Activated T-helper 1 cell treated with Interleukin-2 at 50 U/mL for 16 hours (primary cell): Measurements from ENCODE around the gene EXOC6B.

ENCODE experiments used
- DNase-seq: peaks from one replicate; pipeline ENCODE4 v3.0.0-alpha.2; 2020; ENCODE audit warnings: low read depth

The EXOC6B gene

GRCh38 chr2:72350852-72351251 is 475.0 kb downstream of the EXOC6B start:
- no peak for DNase-seq

GRCh38 chr2:72349016-72349415 is 476.8 kb downstream of the EXOC6B start:
- DNase-seq = no peak

- no peak for DNase-seq
These were observed 478.8 kb downstream of the EXOC6B start for GRCh38 chr2:72347081-72347480.

- no peak for DNase-seq
These were observed 484.2 kb downstream of the EXOC6B start for GRCh38 chr2:72341639-72342038.

GRCh38 chr2:72340665-72341064 is 485.2 kb downstream of the EXOC6B start:
- DNase-seq = no peak

GRCh38 chr2:72338076-72338475 is 487.8 kb downstream of the EXOC6B start:
- DNase-seq = no peak

- no peak for DNase-seq
These were observed 493.1 kb downstream of the EXOC6B start for GRCh38 chr2:72332720-72333119.

- DNase-seq = no peak
These were observed 495.2 kb downstream of the EXOC6B start for GRCh38 chr2:72330652-72331051.

- no peak for DNase-seq
These were observed 499.1 kb downstream of the EXOC6B start for GRCh38 chr2:72326759-72327158.

- no peak for DNase-seq
These were observed 500.0 kb downstream of the EXOC6B start for GRCh38 chr2:72325592-72326422.

- DNase-seq = no peak
These were observed 509.1 kb downstream of the EXOC6B start for GRCh38 chr2:72316774-72317173.

- DNase-seq = no peak
These were observed 525.6 kb downstream of the EXOC6B start for GRCh38 chr2:72300147-72300684.

GRCh38 chr2:72293620-72294019 is 532.2 kb downstream of the EXOC6B start:
- no peak for DNase-seq

- no peak for DNase-seq
These were observed 533.4 kb downstream of the EXOC6B start for GRCh38 chr2:72292433-72292832.

GRCh38 chr2:72291059-72291458 is 534.8 kb downstream of the EXOC6B start:
- no peak for DNase-seq

- DNase-seq = no peak
These were observed 536.1 kb downstream of the EXOC6B start for GRCh38 chr2:72289736-72290135.

GRCh38 chr2:72289283-72289682 is 536.5 kb downstream of the EXOC6B start:
- no peak for DNase-seq

GRCh38 chr2:72278046-72278445 is 547.8 kb downstream of the EXOC6B start:
- no peak for DNase-seq

- DNase-seq = no peak
These were observed 549.0 kb downstream of the EXOC6B start for GRCh38 chr2:72276876-72277275.

GRCh38 chr2:72276356-72276755 is 549.5 kb downstream of the EXOC6B start:
- no peak for DNase-seq

GRCh38 chr2:72275084-72275483 is 550.7 kb downstream of the EXOC6B start:
- no peak for DNase-seq

- DNase-seq = no peak
These were observed 551.4 kb downstream of the EXOC6B start for GRCh38 chr2:72274380-72274797.

GRCh38 chr2:72273384-72273783 is 552.4 kb downstream of the EXOC6B start:
- no peak for DNase-seq
